Dedifferentiated amniotic fluid mesenchymal stem cell (primary cell): ENCODE results near the gene PNLIPRP2.

Experiments used
- DNase-seq: peaks from one replicate; pipeline ENCODE4 v3.0.0-alpha.2; 2016; ENCODE audit errors: extremely low spot score

The PNLIPRP2 gene

GRCh38 chr10:116655568-116655967 is 34.8 kb downstream of the PNLIPRP2 start:
- DNase-seq, result no peak

GRCh38 chr10:116656044-116656443 is 35.3 kb downstream of the PNLIPRP2 start:
- no peak for DNase-seq

GRCh38 chr10:116657863-116658551 is 37.3 kb downstream of the PNLIPRP2 start:
- no peak for DNase-seq

- DNase-seq, result no peak
Observed at GRCh38 chr10:116659049-116659670, 38.4 kb downstream of the PNLIPRP2 start.

GRCh38 chr10:116660860-116661259 is 40.1 kb downstream of the PNLIPRP2 start:
- DNase-seq, result no peak

GRCh38 chr10:116663342-116663741 is 42.6 kb downstream of the PNLIPRP2 start:
- DNase-seq, result no peak

- DNase-seq, result no peak
Observed at GRCh38 chr10:116664631-116665030, 43.9 kb downstream of the PNLIPRP2 start.

GRCh38 chr10:116665541-116666125 is 44.9 kb downstream of the PNLIPRP2 start:
- DNase-seq, result no peak

- no peak for DNase-seq
Observed at GRCh38 chr10:116667484-116667883, 46.7 kb downstream of the PNLIPRP2 start.

GRCh38 chr10:116668018-116668417 is 47.3 kb downstream of the PNLIPRP2 start:
- DNase-seq, result no peak

- no peak for DNase-seq
Observed at GRCh38 chr10:116668446-116668845, 47.7 kb downstream of the PNLIPRP2 start.

GRCh38 chr10:116669080-116669479 is 48.3 kb downstream of the PNLIPRP2 start:
- no peak for DNase-seq

- no peak for DNase-seq
Observed at GRCh38 chr10:116669832-116670644, 49.3 kb downstream of the PNLIPRP2 start.

GRCh38 chr10:116670706-116671105 is 50.0 kb downstream of the PNLIPRP2 start:
- no peak for DNase-seq

GRCh38 chr10:116671274-116671926 is 50.6 kb downstream of the PNLIPRP2 start:
- no peak for DNase-seq

GRCh38 chr10:116672891-116673290 is 52.1 kb downstream of the PNLIPRP2 start:
- DNase-seq, result no peak

- no peak for DNase-seq
Observed at GRCh38 chr10:116673866-116674265, 53.1 kb downstream of the PNLIPRP2 start.

GRCh38 chr10:116674901-116675423 is 54.2 kb downstream of the PNLIPRP2 start:
- no peak for DNase-seq

GRCh38 chr10:116676118-116676517 is 55.4 kb downstream of the PNLIPRP2 start:
- no peak for DNase-seq

GRCh38 chr10:116676633-116677032 is 55.9 kb downstream of the PNLIPRP2 start:
- no peak for DNase-seq

GRCh38 chr10:116679351-116679750 is 58.6 kb downstream of the PNLIPRP2 start:
- DNase-seq, result no peak

- no peak for DNase-seq
Observed at GRCh38 chr10:116683166-116683565, 62.4 kb downstream of the PNLIPRP2 start.
